SK-N-MC (cell line): ENCODE measurements around the gene RTP1.
"Not testable (repeated sequence)": the region's sequence is repeated elsewhere in the genome, so short reads cannot be mapped to it uniquely, and the experiment has no call there.

Experiments
- DNase-seq: peaks from one replicate; pipeline ENCODE4 v3.0.0-alpha.2; 2011; ENCODE audit warnings: low read depth, low spot score
- H3K27ac ChIP-seq: fragments of 200-600 bp; sonication (generic); 2 replicates; pipeline ENCODE4 v1.5.1; 2016; ENCODE audit warnings: mixed run types
- H3K36me3 ChIP-seq: fragments of 200-600 bp; sonication (generic); 2 replicates; pipeline ENCODE4 v1.6.1; 2017; ENCODE audit warnings: antibody characterized with exemption, low read length, mixed read lengths; ENCODE audit not compliant: insufficient read depth
- H3K4me3 ChIP-seq: fragments of 200-600 bp; sonication (generic); 2 replicates; pipeline ENCODE4 v1.5.1; 2016
- H3K9ac ChIP-seq: fragments of 200-600 bp; sonication (generic); 2 replicates; pipeline ENCODE4 v1.8.0; 2017; ENCODE audit warnings: mixed run types, mixed read lengths; ENCODE audit not compliant: insufficient read length
- H3K9me3 ChIP-seq: fragments of 200-600 bp; sonication (generic); 2 replicates; pipeline ENCODE4 v1.6.1; 2017; ENCODE audit warnings: low read depth, mild to moderate bottlenecking, antibody characterized with exemption, low read length, moderate library complexity, mixed read lengths
- EZH2 ChIP-seq: fragments of 200-600 bp; sonication (generic); IDR thresholded peaks from one replicate; pipeline ENCODE4 v1.6.1; 2017; ENCODE audit warnings: antibody characterized with exemption
- FOXP2 ChIP-seq: optimal IDR thresholded peaks from 2 replicates; pipeline ENCODE3; 2011; ENCODE audit warnings: mild to moderate bottlenecking, moderate library complexity; ENCODE audit not compliant: insufficient read depth; ENCODE audit errors: extremely low read length, control extremely low read depth
- POLR2AphosphoS5 ChIP-seq: IDR thresholded peaks from 2 replicates; pipeline ENCODE4 v1.6.1; 2012; ENCODE audit warnings: mild to moderate bottlenecking, low read depth, low read length, borderline replicate concordance

The RTP1 gene, protein sequence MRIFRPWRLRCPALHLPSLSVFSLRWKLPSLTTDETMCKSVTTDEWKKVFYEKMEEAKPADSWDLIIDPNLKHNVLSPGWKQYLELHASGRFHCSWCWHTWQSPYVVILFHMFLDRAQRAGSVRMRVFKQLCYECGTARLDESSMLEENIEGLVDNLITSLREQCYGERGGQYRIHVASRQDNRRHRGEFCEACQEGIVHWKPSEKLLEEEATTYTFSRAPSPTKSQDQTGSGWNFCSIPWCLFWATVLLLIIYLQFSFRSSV

DNA sequence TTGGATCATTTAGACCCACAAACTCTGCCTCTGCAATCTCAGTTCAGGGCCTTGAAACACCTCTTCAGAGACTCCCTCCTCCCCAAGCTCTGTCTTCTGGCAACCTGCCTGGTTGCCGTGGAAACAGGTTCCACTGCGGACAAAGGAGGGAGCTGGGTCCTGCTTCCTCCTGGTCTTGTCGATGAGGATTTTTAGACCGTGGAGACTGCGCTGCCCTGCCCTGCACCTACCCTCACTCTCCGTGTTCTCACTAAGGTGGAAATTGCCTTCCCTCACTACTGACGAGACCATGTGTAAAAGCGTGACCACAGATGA is at the start of gene RTP1:
Gene RTP1 (plus strand): TSS at position 152 of the 315 bp plus-strand sequence. CDS start 30 bp downstream, at position 182.
- H3K36me3 ChIP-seq = no peaks in the 10 kb centered on the region
- no peak for DNase-seq
- H3K4me3 ChIP-seq = no peak within 1 kb of the TSS
- H3K27ac ChIP-seq = no peak within 1 kb of the TSS
- no peak for TF ChIP-seq FOXP2
- no peak for TF ChIP-seq POLR2AphosphoS5
- no peak for TF ChIP-seq EZH2
- H3K9me3 ChIP-seq = no peaks in the 10 kb centered on the region
- H3K9ac ChIP-seq = no peak within 1 kb of the TSS

GRCh38 chr3:187150186-187150585 is 47.1 kb upstream of the RTP1 start:
- TF ChIP-seq POLR2AphosphoS5 (no peak), FOXP2 (no peak), EZH2 (no peak)
- H3K9ac ChIP-seq = no peak overlapping the region
- no peak overlapping the region for H3K27ac ChIP-seq
- H3K9me3 ChIP-seq = no peaks in the 10 kb centered on the region
- no peak for DNase-seq
- no peaks in the 10 kb centered on the region for H3K36me3 ChIP-seq
- H3K4me3 ChIP-seq = no peak overlapping the region

GRCh38 chr3:187150599-187150998 is 46.7 kb upstream of the RTP1 start:
- Histone ChIP-seq H3K9ac (no peak overlapping the region), H3K27ac (no peak overlapping the region), H3K36me3 (no peaks in the 10 kb centered on the region), H3K4me3 (no peak overlapping the region), H3K9me3 (no peaks in the 10 kb centered on the region)
- TF ChIP-seq FOXP2 (no peak), EZH2 (no peak), POLR2AphosphoS5 (no peak)
- no peak for DNase-seq

DNA sequence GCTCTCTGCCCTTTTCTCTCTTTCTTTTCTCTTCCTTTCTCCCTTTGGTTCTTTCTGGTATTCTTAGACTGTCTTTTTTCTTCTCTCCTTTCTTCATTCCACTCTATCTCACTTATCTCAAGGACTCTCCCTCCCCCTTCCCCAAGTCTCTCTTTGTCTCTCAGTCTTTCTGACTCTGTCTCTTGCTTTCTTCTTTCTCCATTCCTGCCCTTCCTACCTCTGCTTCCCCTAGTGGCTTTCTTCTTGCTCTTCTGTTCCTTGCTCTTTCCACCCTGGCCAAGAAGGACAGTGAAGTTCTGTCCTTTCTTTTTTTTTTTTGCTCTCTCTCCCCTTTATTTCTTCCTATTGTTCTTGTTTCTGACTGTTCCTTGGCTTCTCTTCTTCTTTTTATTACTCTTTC is 35.7 kb upstream of the RTP1 start:
- TF ChIP-seq EZH2 (no peak), FOXP2 (no peak), POLR2AphosphoS5 (no peak)
- no peak overlapping the region for H3K4me3 ChIP-seq
- H3K27ac ChIP-seq = no peak overlapping the region
- no peak overlapping the region for H3K9ac ChIP-seq
- H3K36me3 ChIP-seq = no peaks in the 10 kb centered on the region
- DNase-seq = no peak
- no peaks in the 10 kb centered on the region for H3K9me3 ChIP-seq

- Histone ChIP-seq H3K36me3 (no peaks in the 10 kb centered on the region), H3K27ac (no peak overlapping the region), H3K9ac (no peak overlapping the region), H3K9me3 (no peaks in the 10 kb centered on the region), H3K4me3 (no peak overlapping the region)
- no peak for TF ChIP-seq FOXP2
- DNase-seq = no peak
Observed at GRCh38 chr3:187162265-187162953, 34.9 kb upstream of the RTP1 start.

GRCh38 chr3:187165144-187165543 is 32.1 kb upstream of the RTP1 start:
- TF ChIP-seq POLR2AphosphoS5 (no peak), FOXP2 (no peak), EZH2 (no peak)
- no peaks in the 10 kb centered on the region for H3K36me3 ChIP-seq
- H3K4me3 ChIP-seq = no peak overlapping the region
- DNase-seq = peak; percentile 44
- no peak overlapping the region for H3K27ac ChIP-seq
- no peaks in the 10 kb centered on the region for H3K9me3 ChIP-seq
- no peak overlapping the region for H3K9ac ChIP-seq

DNA sequence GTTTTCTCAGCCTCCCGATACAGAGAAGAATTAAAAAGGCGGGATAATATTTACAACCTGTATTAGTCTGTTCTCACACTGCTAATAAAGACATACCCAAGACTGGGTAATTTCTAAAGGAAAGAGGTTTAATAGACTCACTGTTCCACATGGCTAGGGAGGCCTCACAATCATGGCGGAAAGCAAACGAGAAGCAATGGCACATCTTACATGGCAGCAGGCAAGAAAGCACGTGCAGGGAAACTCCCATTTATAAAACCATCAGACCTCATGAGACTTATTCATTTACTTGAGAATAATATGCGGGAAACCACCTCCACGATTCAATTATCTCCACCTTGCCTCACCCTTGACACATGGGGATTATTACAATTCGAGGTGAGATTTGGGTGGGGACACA is 30.5 kb upstream of the RTP1 start:
- H3K4me3 ChIP-seq = no peak overlapping the region
- no peaks in the 10 kb centered on the region for H3K36me3 ChIP-seq
- H3K27ac ChIP-seq = no peak overlapping the region
- no peaks in the 10 kb centered on the region for H3K9me3 ChIP-seq
- no peak for DNase-seq
- TF ChIP-seq FOXP2 (no peak), POLR2AphosphoS5 (no peak), EZH2 (no peak)
- H3K9ac ChIP-seq = no peak overlapping the region

- no peaks in the 10 kb centered on the region for H3K9me3 ChIP-seq
- H3K4me3 ChIP-seq = no peak overlapping the region
- no peak overlapping the region for H3K27ac ChIP-seq
- no peaks in the 10 kb centered on the region for H3K36me3 ChIP-seq
- TF ChIP-seq FOXP2 (no peak), POLR2AphosphoS5 (no peak), EZH2 (no peak)
- H3K9ac ChIP-seq = no peak overlapping the region
- DNase-seq = no peak
Observed at GRCh38 chr3:187167777-187168176, 29.5 kb upstream of the RTP1 start.

DNA sequence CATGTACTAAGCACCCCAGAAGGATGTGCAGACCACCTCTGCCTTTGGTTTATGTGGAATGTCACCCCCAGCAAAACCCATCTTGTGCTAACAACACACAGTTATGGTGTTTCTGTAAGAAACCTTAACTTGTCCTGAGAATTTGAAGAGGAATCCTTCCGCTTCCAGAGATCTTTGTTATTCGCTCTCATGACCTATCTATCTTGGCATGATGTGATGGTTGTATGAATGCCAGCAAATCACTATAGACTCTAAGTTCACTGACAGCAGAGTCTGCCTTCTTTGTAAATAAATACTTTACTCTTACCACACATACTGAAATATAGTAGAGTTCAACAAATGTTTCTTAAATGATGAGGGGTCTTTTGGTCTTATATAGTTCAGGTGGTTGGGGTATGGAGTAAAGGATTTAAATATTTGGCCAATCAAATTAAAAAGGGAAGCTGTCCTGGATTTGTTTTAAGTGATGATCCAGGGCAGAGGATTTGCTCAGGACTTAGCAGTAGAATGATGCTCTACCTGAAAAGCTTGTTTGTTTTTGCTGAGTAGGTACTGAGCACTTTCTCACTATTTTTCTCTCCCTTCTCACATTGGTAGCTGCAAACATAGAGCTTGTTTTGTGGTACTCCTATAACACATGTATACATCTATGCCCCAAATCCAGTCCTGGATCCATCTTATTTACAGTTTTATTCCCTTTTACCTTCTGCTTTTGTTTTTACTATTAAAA is 27.9 kb upstream of the RTP1 start:
- Histone ChIP-seq H3K9me3 (no peaks in the 10 kb centered on the region), H3K9ac (no peak overlapping the region), H3K27ac (no peak overlapping the region), H3K36me3 (no peaks in the 10 kb centered on the region), H3K4me3 (no peak overlapping the region)
- no peak for DNase-seq
- TF ChIP-seq FOXP2 (no peak), EZH2 (no peak), POLR2AphosphoS5 (no peak)

GRCh38 chr3:187170911-187171310 is 26.4 kb upstream of the RTP1 start:
- not testable (repeated sequence) for H3K27ac ChIP-seq, H3K36me3 ChIP-seq, H3K4me3 ChIP-seq, H3K9me3 ChIP-seq, DNase-seq, H3K9ac ChIP-seq
